Uterus (tissue), 4 donors: Measurements from ENCODE around the gene RTCB. TPM values are rescaled to one million over a fixed set of nuclear protein-coding genes. Genes with fewer than 3 reads are reported as not detected.

ENCODE experiments used
- DNase-seq, 2 donors: peaks; one replicate each; pipeline ENCODE4 v3.0.0-alpha.2; 2019 to 2020
- H3K27ac ChIP-seq, 2 donors: fragments of 200-600 bp; sonication (generic); 1 replicate in 1 of 2; 2 replicates in 1 of 2; pipeline ENCODE4 v1.5.1; 2016 to 2018
- H3K27me3 ChIP-seq, 2 donors: fragments of 200-600 bp; sonication (generic); one replicate each; pipeline ENCODE4 v1.5.1; 2018 to 2019; ENCODE audit warnings: control low read depth in 1 of 2
- H3K36me3 ChIP-seq, 2 donors: fragments of 200-600 bp; sonication (generic); one replicate each; pipeline ENCODE4 v1.5.1; 2019; ENCODE audit warnings: control low read depth in 1 of 2
- H3K4me1 ChIP-seq, 2 donors: fragments of 200-600 bp; sonication (generic); one replicate each; pipeline ENCODE4 v1.5.1; 2018 to 2019; ENCODE audit warnings: control low read depth in 1 of 2
- H3K4me3 ChIP-seq, 2 donors: fragments of 200-600 bp; sonication (generic); 1 replicate in 1 of 2; 2 replicates in 1 of 2; pipeline ENCODE4 v1.5.1; 2018 to 2019; ENCODE audit warnings: mild to moderate bottlenecking in 1 of 2
- H3K9me3 ChIP-seq, 2 donors: fragments of 200-600 bp; sonication (generic); one replicate each; pipeline ENCODE4 v1.5.1; 2019; ENCODE audit warnings: control low read depth in 1 of 2
- POLR2A ChIP-seq, 2 donors: fragments of 450-650 bp; IDR thresholded peaks; one replicate each; pipeline ENCODE4 v1.6.1; 2016; ENCODE audit warnings: antibody characterized with exemption in 2 of 2, mild to moderate bottlenecking in 1 of 2, moderate library complexity in 1 of 2
- intact Hi-C: fragments of 100-400 bp; cut with DNase I; formaldehyde crosslinking; loops from one replicate; pipeline ENCODE4 v1.15.1; 2023; ENCODE audit warnings: low total_unique reads
- total RNA-seq, 4 donors: library from RNA; depleted of rRNA in 3 of 4; stranded (reverse); fragments of >200 nt in 3 of 4; gene quantifications; one replicate each; pipeline versions ENCODE4 v1.1.0 to v1.2.4, GENCODE V29; 2014 to 2023
- TF ChIP-seq, protein P1 (sequence below), 4 experiments: fragments of 200-600 bp in 2 of 4; fragments of 450-650 bp in 2 of 4; sonication (generic) in 2 of 4; IDR thresholded peaks; one replicate each; pipeline ENCODE4 v1.5.1; 2016 to 2019; ENCODE audit warnings: antibody characterized with exemption in 4 of 4, mild to moderate bottlenecking in 2 of 4, moderate library complexity in 1 of 4
- donor health status: DM: yes; HTN: yes; CAD: no.

Gene RTCB
- total RNA-seq, 4 donors from 2014 or later, result 57.2 to 118 (median 91.1) TPM

DNA sequence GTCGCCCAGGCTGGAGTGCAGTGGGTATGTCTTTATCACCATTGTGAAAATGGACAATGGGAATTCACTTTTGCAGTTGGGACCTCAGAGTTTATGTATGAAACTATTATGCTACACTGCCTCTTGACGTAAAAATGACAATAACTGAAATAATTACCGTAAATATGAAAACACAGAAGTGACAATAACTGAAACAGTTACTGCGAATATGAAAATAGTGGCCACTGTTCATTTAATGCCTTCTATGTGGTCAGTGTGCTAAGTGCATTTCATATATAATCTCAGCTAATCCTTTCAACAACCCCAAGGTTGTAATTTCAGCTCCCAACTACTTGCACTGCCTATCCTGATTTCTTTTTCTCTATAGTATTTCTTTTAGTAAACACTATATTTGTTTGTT is 5.9 kb upstream of the RTCB start:
- no peaks in the 10 kb centered on the region for H3K36me3 ChIP-seq
- DNase-seq, result no peak
- intact Hi-C loops, result no loop called here

DNA sequence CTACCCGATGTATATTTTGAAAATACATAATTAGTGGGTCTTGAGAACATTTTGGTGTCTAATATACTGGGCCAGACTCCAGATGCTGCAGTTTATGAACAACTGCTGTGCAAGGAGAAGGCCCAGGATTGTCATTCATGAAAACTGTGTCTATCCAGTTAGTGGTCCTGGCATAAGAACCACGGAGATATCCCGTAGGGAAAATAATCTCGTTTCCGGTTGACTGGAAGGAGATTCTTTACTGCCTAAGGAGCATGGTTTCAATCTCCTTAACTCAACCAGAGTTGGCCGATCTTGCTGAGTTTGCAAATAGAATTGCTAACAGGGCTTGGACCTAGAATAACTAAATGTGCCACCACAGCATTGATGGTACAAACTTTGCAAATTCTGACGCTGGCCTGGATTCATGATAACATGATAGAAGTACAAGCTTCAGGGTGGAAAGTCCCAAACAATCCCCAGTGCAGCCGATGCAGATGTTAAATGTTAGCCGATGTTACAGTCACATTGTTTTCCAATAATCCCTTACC is 4.6 kb upstream of the RTCB start:
- no peak for DNase-seq
- intact Hi-C loops, result no loop called here
- H3K9me3 ChIP-seq, result no peaks in the 10 kb centered on the region
- no peak for TF ChIP-seq POLR2A (IDR thresholded peaks at IDR 0.05)
- TF ChIP-seq, protein P1, sequence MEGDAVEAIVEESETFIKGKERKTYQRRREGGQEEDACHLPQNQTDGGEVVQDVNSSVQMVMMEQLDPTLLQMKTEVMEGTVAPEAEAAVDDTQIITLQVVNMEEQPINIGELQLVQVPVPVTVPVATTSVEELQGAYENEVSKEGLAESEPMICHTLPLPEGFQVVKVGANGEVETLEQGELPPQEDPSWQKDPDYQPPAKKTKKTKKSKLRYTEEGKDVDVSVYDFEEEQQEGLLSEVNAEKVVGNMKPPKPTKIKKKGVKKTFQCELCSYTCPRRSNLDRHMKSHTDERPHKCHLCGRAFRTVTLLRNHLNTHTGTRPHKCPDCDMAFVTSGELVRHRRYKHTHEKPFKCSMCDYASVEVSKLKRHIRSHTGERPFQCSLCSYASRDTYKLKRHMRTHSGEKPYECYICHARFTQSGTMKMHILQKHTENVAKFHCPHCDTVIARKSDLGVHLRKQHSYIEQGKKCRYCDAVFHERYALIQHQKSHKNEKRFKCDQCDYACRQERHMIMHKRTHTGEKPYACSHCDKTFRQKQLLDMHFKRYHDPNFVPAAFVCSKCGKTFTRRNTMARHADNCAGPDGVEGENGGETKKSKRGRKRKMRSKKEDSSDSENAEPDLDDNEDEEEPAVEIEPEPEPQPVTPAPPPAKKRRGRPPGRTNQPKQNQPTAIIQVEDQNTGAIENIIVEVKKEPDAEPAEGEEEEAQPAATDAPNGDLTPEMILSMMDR (IDR thresholded peaks at IDR 0.05), result no peak
- no peaks in the 10 kb centered on the region for H3K4me1 ChIP-seq
- H3K27me3 ChIP-seq, result no peaks in the 10 kb centered on the region
- no peak overlapping the region for H3K4me3 ChIP-seq
- no peak overlapping the region for H3K27ac ChIP-seq
- H3K36me3 ChIP-seq, result no peaks in the 10 kb centered on the region

More for the DNA sequence above, 5.9 kb upstream of the RTCB start:
- H3K9me3 ChIP-seq, result no peaks in the 10 kb centered on the region
- H3K4me3 ChIP-seq, result no peak overlapping the region
- H3K4me1 ChIP-seq, result no peaks in the 10 kb centered on the region
- H3K27ac ChIP-seq, result no peak overlapping the region
- no peak for TF ChIP-seq POLR2A (IDR thresholded peaks at IDR 0.05)
- TF ChIP-seq, protein P1 (IDR thresholded peaks at IDR 0.05), result no peak
- H3K27me3 ChIP-seq, result no peaks in the 10 kb centered on the region

DNA sequence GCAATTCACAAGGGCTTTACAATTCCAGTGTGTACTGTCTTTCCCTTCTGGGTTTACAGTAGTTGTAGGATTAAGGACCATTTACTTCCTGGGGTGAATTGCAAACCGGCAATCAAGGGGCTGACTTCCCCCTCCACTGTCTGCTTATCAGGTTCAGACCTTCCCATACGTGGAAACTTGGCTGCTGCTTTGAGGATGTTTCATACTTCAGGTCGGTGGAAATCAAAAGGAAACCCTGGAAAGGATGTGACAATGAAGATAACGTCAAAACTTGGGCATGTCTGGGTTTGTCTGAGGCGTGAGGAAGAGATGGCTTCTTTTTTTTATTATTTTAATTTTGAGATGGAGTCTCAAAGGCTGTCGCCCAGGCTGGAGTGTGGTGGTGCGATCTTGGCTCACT is 2.1 kb upstream of the RTCB start:
- Histone ChIP-seq H3K9me3 (no peaks in the 10 kb centered on the region), H3K4me3 (no peak overlapping the region), H3K27ac (no peak overlapping the region), H3K27me3 (no peaks in the 10 kb centered on the region), H3K36me3 (no peaks in the 10 kb centered on the region), H3K4me1 (no peaks in the 10 kb centered on the region)
- DNase-seq, result no peak
- TF ChIP-seq, protein P1 (IDR thresholded peaks at IDR 0.05), result no peak
- intact Hi-C loops, result no loop called here

DNA sequence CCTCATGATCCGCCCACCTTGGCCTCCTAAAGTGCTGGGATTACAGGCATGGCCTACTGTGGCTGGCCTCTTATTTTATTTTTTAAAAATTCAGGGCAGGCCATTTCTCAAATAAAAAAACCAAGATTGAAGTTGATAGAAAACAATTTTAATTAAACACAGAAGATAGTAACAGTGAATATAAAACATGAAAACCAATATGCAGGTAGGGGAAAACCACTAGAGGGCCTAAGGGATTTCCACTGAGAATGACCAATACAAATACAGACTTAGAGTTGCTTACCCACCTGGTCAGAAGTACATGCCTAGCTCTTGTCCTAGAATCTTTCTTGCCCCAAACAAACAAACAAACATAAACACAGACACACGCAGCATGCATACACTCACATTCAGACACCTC is 1.7 kb upstream of the RTCB start:
- H3K27me3 ChIP-seq, result no peaks in the 10 kb centered on the region
- no peak for DNase-seq
- no peak overlapping the region for H3K27ac ChIP-seq
- no peak overlapping the region for H3K4me3 ChIP-seq
- no peaks in the 10 kb centered on the region for H3K9me3 ChIP-seq
- TF ChIP-seq POLR2A (IDR thresholded peaks at IDR 0.05), result no peak
- TF ChIP-seq, protein P1 (IDR thresholded peaks at IDR 0.05), result no peak
- intact Hi-C loops, result no loop called here
- H3K4me1 ChIP-seq, result no peaks in the 10 kb centered on the region
- no peaks in the 10 kb centered on the region for H3K36me3 ChIP-seq

DNA sequence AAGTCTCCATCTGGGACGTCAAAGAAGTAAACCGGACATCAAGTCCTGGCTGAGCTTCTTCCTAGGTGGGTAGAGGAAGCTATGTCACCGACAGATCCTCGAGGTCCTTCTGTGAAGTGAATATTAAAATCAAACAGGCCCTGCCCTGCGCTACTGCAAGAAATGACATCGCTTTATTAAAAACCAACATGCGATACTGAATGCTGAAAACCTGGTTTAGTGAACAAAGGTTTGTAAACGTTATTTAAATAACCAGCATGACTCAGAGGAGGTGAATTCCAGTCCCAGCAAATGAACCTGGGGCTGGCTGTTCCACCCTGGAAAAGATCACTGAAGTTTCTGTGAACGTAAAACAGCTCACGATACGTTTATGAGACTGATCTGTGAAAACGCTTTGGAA is 645 bp downstream of the RTCB start:
- Histone ChIP-seq H3K4me1 (no peaks in the 10 kb centered on the region), H3K27me3 (no peaks in the 10 kb centered on the region), H3K4me3 (peak overlapping the region; percentile 59 to 94), H3K9me3 (no peaks in the 10 kb centered on the region), H3K36me3 (no peaks in the 10 kb centered on the region), H3K27ac (peak overlapping the region; percentile 45 to 61)
- no peak for TF ChIP-seq POLR2A (IDR thresholded peaks at IDR 0.05)
- TF ChIP-seq, protein P1 (IDR thresholded peaks at IDR 0.05), result no peak
- intact Hi-C loops, result no loop called here
- no peak for DNase-seq
